ENCODE measurements around the gene CHCHD3.

DNA sequence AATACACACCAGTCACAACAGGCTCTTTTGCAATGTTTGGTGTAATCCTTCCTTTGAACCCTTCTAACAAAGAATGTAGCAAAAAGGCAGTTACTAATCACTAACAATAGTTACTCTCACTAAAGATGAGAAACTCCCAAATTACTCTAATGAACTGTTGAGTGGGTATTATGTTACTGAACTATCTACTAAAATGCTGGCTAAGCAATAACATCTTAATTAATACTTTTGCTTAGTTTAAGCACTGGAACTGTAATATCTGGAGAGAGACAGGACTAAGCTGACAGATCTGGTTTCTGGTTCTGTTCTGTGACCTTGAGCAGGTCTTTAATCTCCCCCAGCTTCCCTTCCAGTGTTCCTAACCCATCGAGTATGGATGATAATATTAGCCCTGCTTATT, 241.7 kb downstream of the CHCHD3 start:
- TF ChIP-seq CTCF (IDR thresholded peaks at IDR 0.05) (no peak), POLR2A (IDR thresholded peaks at IDR 0.05) (no peak)

Measured in right lobe of liver (tissue), 4 donors.